HG02970 (cell line): Measurements from ENCODE around the gene TXNL4A.
"Not testable (repeated sequence)": the region's sequence is repeated elsewhere in the genome, so short reads cannot be mapped to it uniquely, and the experiment has no call there.

ENCODE experiments used
- ATAC-seq: cut with Tn5 transposase; IDR thresholded peaks from one replicate; pipeline ENCODE4 v1.9.1; 2021; ENCODE audit warnings: mild to moderate bottlenecking, moderate library complexity, moderate number of reproducible peaks; ENCODE audit not compliant: unreplicated experiment, low FRiP score

TXNL4A gene

GRCh38 chr18:80000877-80001276 lies 12.5 kb upstream of the TXNL4A start:
- no peak for ATAC-seq

GRCh38 chr18:79999701-80000100 lies 11.3 kb upstream of the TXNL4A start:
- ATAC-seq: not testable (repeated sequence)

- ATAC-seq: no peak
These were observed 3.1 kb upstream of the TXNL4A start for GRCh38 chr18:79991494-79991893.

GRCh38 chr18:79989195-79989497 lies 783 bp upstream of the TXNL4A start:
- ATAC-seq: no peak

- peak; percentile 51 for ATAC-seq
These were observed 302 bp downstream of the TXNL4A start for GRCh38 chr18:79988071-79988450.

GRCh38 chr18:79987566-79987965 lies 797 bp downstream of the TXNL4A start:
- ATAC-seq: no peak

- ATAC-seq: no peak
These were observed 1.6 kb downstream of the TXNL4A start for GRCh38 chr18:79986726-79987125.

GRCh38 chr18:79985172-79985571 lies 3.2 kb downstream of the TXNL4A start:
- ATAC-seq: no peak

GRCh38 chr18:79983793-79984192 lies 4.6 kb downstream of the TXNL4A start:
- no peak for ATAC-seq

- no peak for ATAC-seq
These were observed 5.1 kb downstream of the TXNL4A start for GRCh38 chr18:79983253-79983652.

GRCh38 chr18:79982736-79983135 lies 5.6 kb downstream of the TXNL4A start:
- no peak for ATAC-seq

- ATAC-seq: no peak
These were observed 7.8 kb downstream of the TXNL4A start for GRCh38 chr18:79980585-79980984.

- ATAC-seq: no peak
These were observed 8.5 kb downstream of the TXNL4A start for GRCh38 chr18:79979843-79980242.

GRCh38 chr18:79975985-79976680 lies 12.2 kb downstream of the TXNL4A start:
- no peak for ATAC-seq

- ATAC-seq: no peak
These were observed 13.3 kb downstream of the TXNL4A start for GRCh38 chr18:79975043-79975442.

- no peak for ATAC-seq
These were observed 14.2 kb downstream of the TXNL4A start for GRCh38 chr18:79974025-79974654.

- ATAC-seq: no peak
These were observed 14.8 kb downstream of the TXNL4A start for GRCh38 chr18:79973517-79973916.

- ATAC-seq: no peak
These were observed 15.6 kb downstream of the TXNL4A start for GRCh38 chr18:79972720-79973119.

- no peak for ATAC-seq
These were observed 16.4 kb downstream of the TXNL4A start for GRCh38 chr18:79971986-79972385.

GRCh38 chr18:79971211-79971952 lies 17.0 kb downstream of the TXNL4A start:
- ATAC-seq: no peak

- ATAC-seq: no peak
These were observed 17.8 kb downstream of the TXNL4A start for GRCh38 chr18:79970419-79971133.
